ENCODE results near the gene NGB. TPM values are rescaled to one million over a fixed set of nuclear protein-coding genes. Genes with fewer than 3 reads are reported as not detected.
"Not testable (repeated sequence)": the region's sequence is repeated elsewhere in the genome, so short reads cannot be mapped to it uniquely, and the experiment has no call there.

The NGB gene
- total RNA-seq, 1 donor from 2014 or later, result not detected

- Histone ChIP-seq H3K36me3 (peaks cover 23% of the 10 kb centered on the region), H3K9me3 (no peaks in the 10 kb centered on the region), H3K27me3 (no peaks in the 10 kb centered on the region), H3K4me1 (no peaks in the 10 kb centered on the region), H3K27ac (no peak overlapping the region), H3K4me3 (no peak overlapping the region)
- ATAC-seq (peak; percentile 8), DNase-seq (no peak)
- TF ChIP-seq CTCF (IDR thresholded peaks at IDR 0.05), result no peak
- intact Hi-C loops (cut with DNase I), result no loop called here
These were observed 25.1 kb upstream of the NGB start for GRCh38 chr14:77296155-77296554.

GRCh38 chr14:77290705-77291104, 19.7 kb upstream of the NGB start:
- no peak overlapping the region for H3K27ac ChIP-seq
- peaks cover 42% of the 10 kb centered on the region for H3K36me3 ChIP-seq
- no peak for ATAC-seq
- H3K4me3 ChIP-seq, result no peak overlapping the region
- no peaks in the 10 kb centered on the region for H3K9me3 ChIP-seq
- no peak for DNase-seq
- no peaks in the 10 kb centered on the region for H3K4me1 ChIP-seq
- intact Hi-C loops (cut with DNase I), result no loop called here
- TF ChIP-seq CTCF (IDR thresholded peaks at IDR 0.05), result no peak
- H3K27me3 ChIP-seq, result no peaks in the 10 kb centered on the region

- intact Hi-C loops (cut with DNase I), result no loop called here
- Histone ChIP-seq H3K9me3 (no peaks in the 10 kb centered on the region), H3K36me3 (peaks cover 82% of the 10 kb centered on the region), H3K27ac (no peak overlapping the region), H3K27me3 (no peaks in the 10 kb centered on the region), H3K4me3 (no peak overlapping the region), H3K4me1 (no peaks in the 10 kb centered on the region)
- no peak for ATAC-seq
- TF ChIP-seq CTCF (IDR thresholded peaks at IDR 0.05), result no peak
- DNase-seq, result no peak
These were observed 15.6 kb upstream of the NGB start for GRCh38 chr14:77286576-77286975.

- intact Hi-C loops (cut with DNase I), result no loop called here
- TF ChIP-seq CTCF (IDR thresholded peaks at IDR 0.05), result no peak
- Histone ChIP-seq H3K27me3 (no peaks in the 10 kb centered on the region), H3K27ac (no peak overlapping the region), H3K9me3 (no peaks in the 10 kb centered on the region), H3K4me3 (no peak overlapping the region), H3K36me3 (peaks cover 81% of the 10 kb centered on the region), H3K4me1 (no peaks in the 10 kb centered on the region)
- ATAC-seq (no peak), DNase-seq (no peak)
These were observed 13.5 kb upstream of the NGB start for GRCh38 chr14:77284466-77284865.

- intact Hi-C loops (cut with DNase I), result no loop called here
- no peaks in the 10 kb centered on the region for H3K9me3 ChIP-seq
- H3K27me3 ChIP-seq, result no peaks in the 10 kb centered on the region
- no peaks in the 10 kb centered on the region for H3K4me1 ChIP-seq
- TF ChIP-seq CTCF (IDR thresholded peaks at IDR 0.05), result no peak
- no peak overlapping the region for H3K27ac ChIP-seq
- DNase-seq (no peak), ATAC-seq (no peak)
- peaks cover 85% of the 10 kb centered on the region for H3K36me3 ChIP-seq
- no peak overlapping the region for H3K4me3 ChIP-seq
These were observed 13.1 kb upstream of the NGB start for GRCh38 chr14:77284066-77284465.

- H3K27me3 ChIP-seq, result no peaks in the 10 kb centered on the region
- TF ChIP-seq CTCF (IDR thresholded peaks at IDR 0.05), result no peak
- H3K9me3 ChIP-seq, result no peaks in the 10 kb centered on the region
- H3K36me3 ChIP-seq, result peaks cover 78% of the 10 kb centered on the region
- H3K4me3 ChIP-seq, result no peak overlapping the region
- intact Hi-C loops (cut with DNase I), result no loop called here
- H3K27ac ChIP-seq, result no peak overlapping the region
- H3K4me1 ChIP-seq, result no peaks in the 10 kb centered on the region
- DNase-seq (no peak), ATAC-seq (no peak)
These were observed 10.9 kb upstream of the NGB start for GRCh38 chr14:77281852-77282410.

GRCh38 chr14:77280921-77281320, 9.9 kb upstream of the NGB start:
- H3K4me3 ChIP-seq; DNase-seq; H3K27ac ChIP-seq; H3K27me3 ChIP-seq; intact Hi-C loops (cut with DNase I); H3K9me3 ChIP-seq; ATAC-seq; H3K4me1 ChIP-seq: not testable (repeated sequence)
- H3K36me3 ChIP-seq, result peaks cover 68% of the 10 kb centered on the region
